ENCODE data around the gene N4BP3. TPM values are rescaled to one million over a fixed set of nuclear protein-coding genes. Genes with fewer than 3 reads are reported as not detected.

N4BP3 gene
- total RNA-seq, 4 donors from 2014 or later: 0.55 to 2.6 (median 1.2) TPM

DNA sequence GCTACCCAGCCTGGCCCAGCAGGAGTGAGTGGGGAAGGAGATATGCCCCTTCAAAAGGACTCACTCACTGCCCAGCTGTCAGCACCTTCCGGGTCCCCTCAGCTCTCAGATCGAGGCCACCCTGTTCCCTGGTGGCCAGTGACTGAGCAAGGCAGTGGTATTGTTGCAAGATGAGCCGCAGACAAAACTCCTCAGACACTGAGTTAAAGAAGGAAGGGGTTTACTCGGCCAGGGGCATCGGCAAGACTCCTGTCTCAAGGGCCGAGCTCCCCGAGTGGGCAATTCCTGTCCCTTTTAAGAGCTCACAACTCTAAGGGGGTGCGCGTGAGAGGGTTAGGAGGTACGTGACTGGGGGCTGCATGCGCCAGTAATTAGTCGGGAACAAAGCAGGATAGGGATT, 9.7 kb upstream of the N4BP3 start:
- DNase-seq: no peak
- H3K4me3 ChIP-seq: no peak overlapping the region
- H3K4me1 ChIP-seq: peaks cover 0 to 19% (median 8%) of the 10 kb centered on the region in 4 donors
- WGBS, 2 donors (ENCODE audit: low coverage in 1 of 2): 79 to 85% methylated on average over 5 to 11 of the region's 12 CpGs
- TF ChIP-seq POLR2AphosphoS5 (IDR thresholded peaks at IDR 0.05) (no peak), EP300 (IDR thresholded peaks at IDR 0.05; ENCODE audit: low read depth) (no peak), POLR2A (IDR thresholded peaks at IDR 0.05) (no peak)
- TF ChIP-seq, protein P1, sequence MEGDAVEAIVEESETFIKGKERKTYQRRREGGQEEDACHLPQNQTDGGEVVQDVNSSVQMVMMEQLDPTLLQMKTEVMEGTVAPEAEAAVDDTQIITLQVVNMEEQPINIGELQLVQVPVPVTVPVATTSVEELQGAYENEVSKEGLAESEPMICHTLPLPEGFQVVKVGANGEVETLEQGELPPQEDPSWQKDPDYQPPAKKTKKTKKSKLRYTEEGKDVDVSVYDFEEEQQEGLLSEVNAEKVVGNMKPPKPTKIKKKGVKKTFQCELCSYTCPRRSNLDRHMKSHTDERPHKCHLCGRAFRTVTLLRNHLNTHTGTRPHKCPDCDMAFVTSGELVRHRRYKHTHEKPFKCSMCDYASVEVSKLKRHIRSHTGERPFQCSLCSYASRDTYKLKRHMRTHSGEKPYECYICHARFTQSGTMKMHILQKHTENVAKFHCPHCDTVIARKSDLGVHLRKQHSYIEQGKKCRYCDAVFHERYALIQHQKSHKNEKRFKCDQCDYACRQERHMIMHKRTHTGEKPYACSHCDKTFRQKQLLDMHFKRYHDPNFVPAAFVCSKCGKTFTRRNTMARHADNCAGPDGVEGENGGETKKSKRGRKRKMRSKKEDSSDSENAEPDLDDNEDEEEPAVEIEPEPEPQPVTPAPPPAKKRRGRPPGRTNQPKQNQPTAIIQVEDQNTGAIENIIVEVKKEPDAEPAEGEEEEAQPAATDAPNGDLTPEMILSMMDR (IDR thresholded peaks at IDR 0.05): no peak
- in situ Hi-C loops (cut with MboI; ENCODE audit: low pct_ligation_motif_present in 1 of 4, low pct_unique_long_range_greater_than_20kb in 1 of 4, low sequenced_read_pairs in 3 of 4) (no loop called here), intact Hi-C loops (cut with DNase I; ENCODE audit: low total_unique reads) (no loop called here)
- no peak overlapping the region for H3K27ac ChIP-seq
- H3K27me3 ChIP-seq: no peaks in the 10 kb centered on the region
- no peaks in the 10 kb centered on the region for H3K9me3 ChIP-seq
- H3K36me3 ChIP-seq: no peaks in the 10 kb centered on the region

DNA sequence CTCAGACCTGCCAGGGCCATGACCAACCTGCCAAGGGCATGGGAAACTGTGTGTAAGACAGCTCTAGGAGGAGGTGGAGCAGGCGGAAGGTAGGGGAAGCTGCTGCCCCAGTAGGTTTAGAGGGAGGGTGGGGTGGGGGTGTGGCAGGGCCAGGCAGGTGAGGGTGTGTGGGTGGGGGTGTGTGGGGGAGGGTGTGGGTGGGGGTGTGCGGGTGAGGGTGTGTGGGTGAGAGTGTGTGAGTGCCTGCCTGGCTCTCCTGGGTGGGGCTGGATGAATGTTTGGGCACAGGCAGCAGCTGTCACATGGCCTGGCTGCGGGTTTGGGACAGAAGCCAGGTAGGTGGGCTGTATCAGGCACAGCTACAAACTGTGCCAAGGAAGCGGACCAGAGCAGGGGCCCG, 8.8 kb upstream of the N4BP3 start:
- in situ Hi-C loops (cut with MboI; ENCODE audit: low pct_ligation_motif_present in 1 of 4, low pct_unique_long_range_greater_than_20kb in 1 of 4, low sequenced_read_pairs in 3 of 4): no loop called here
- H3K36me3 ChIP-seq: no peaks in the 10 kb centered on the region
- WGBS, 2 donors (ENCODE audit: low coverage in 1 of 2): 31 to 42% methylated on average over 2 to 4 of the region's 5 CpGs
- peaks cover 0 to 26% (median 10%) of the 10 kb centered on the region in 4 donors for H3K4me1 ChIP-seq
- TF ChIP-seq POLR2AphosphoS5 (IDR thresholded peaks at IDR 0.05): no peak
- no peak for TF ChIP-seq POLR2A (IDR thresholded peaks at IDR 0.05)
- TF ChIP-seq EP300 (IDR thresholded peaks at IDR 0.05; ENCODE audit: low read depth): no peak
- TF ChIP-seq, protein P1 (IDR thresholded peaks at IDR 0.05): no peak
- H3K27me3 ChIP-seq: no peaks in the 10 kb centered on the region
- peak overlapping the region in 3 of 4 donors; percentile 38 to 53 (median 42) for H3K27ac ChIP-seq
- no peaks in the 10 kb centered on the region for H3K9me3 ChIP-seq
- H3K4me3 ChIP-seq: no peak overlapping the region
- DNase-seq: peak; percentile 78
- intact Hi-C loops (cut with DNase I; ENCODE audit: low total_unique reads): no loop called here

DNA sequence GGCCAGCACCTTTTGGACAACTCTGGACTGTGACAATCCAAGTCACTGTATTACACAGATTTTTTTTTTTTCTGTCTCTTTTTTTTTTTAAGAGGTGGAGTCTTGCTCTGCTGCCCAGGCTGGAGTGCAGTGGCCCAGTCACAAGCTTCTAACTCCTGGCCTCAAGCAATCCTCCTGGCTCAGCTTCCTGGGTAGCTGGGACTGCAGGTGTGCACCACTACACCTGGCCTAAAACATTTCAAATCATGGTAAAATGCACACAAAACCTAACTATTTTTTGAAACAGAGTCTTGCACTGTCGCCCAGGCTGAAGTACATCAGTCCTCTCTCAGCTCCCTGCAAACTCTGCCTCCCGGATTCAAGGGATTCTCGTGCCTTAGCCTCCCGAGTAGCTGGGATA, 7.2 kb upstream of the N4BP3 start:
- TF ChIP-seq, protein P1 (IDR thresholded peaks at IDR 0.05): no peak
- no peak for TF ChIP-seq POLR2A (IDR thresholded peaks at IDR 0.05)
- TF ChIP-seq EP300 (IDR thresholded peaks at IDR 0.05; ENCODE audit: low read depth): no peak
- no peak for TF ChIP-seq POLR2AphosphoS5 (IDR thresholded peaks at IDR 0.05)
- H3K4me1 ChIP-seq: peaks cover 0 to 26% (median 10%) of the 10 kb centered on the region in 4 donors
- intact Hi-C loops (cut with DNase I; ENCODE audit: low total_unique reads): no loop called here
- H3K9me3 ChIP-seq: no peaks in the 10 kb centered on the region
- no peak overlapping the region for H3K4me3 ChIP-seq
- in situ Hi-C loops (cut with MboI; ENCODE audit: low pct_ligation_motif_present in 1 of 4, low pct_unique_long_range_greater_than_20kb in 1 of 4, low sequenced_read_pairs in 3 of 4): no loop called here
- no peak overlapping the region for H3K27ac ChIP-seq
- H3K36me3 ChIP-seq: no peaks in the 10 kb centered on the region
- no peak for DNase-seq
- WGBS, 2 donors (ENCODE audit: low coverage in 1 of 2): 63 to 75% methylated on average over 4 of the region's 4 CpGs
- H3K27me3 ChIP-seq: no peaks in the 10 kb centered on the region

DNA sequence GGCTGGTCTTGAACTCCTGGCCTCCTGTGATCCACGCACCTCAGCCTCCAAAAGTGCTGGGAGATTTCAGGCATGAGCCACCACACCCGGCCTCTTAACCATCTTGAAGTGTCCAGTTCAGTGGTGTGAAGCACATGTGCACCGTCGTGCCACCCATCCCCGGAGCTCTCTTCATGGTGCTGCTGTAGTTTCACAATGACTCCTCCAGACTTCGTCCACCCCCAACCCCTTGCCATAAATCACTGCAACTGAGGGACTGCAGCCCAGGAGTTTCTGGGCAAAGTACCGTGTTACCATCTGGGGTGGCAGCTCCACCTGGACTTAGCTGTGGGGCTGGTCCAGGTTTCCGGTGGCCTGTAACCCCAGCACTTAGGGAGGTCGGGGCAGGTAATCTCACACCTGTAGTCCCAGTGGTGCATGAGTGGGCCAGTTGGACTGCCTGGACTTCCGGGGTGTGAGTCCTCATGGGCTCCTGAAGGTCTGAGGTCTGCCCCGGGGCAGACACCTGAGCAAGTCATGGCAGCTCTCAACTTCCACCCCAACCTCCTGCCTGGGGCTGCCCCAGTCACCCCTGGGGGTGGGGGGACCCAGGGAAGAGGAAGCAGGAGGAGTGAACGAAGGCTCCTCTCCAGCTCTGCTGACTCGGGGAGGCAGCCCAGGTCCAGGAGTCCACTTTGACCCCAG, 6.6 kb upstream of the N4BP3 start:
- intact Hi-C loops (cut with DNase I; ENCODE audit: low total_unique reads): no loop called here
- H3K4me3 ChIP-seq: no peak overlapping the region
- 67 to 86% methylated on average over 5 to 12 of the region's 13 CpGs for WGBS, 2 donors (ENCODE audit: low coverage in 1 of 2)

More for the DNA sequence above, 6.6 kb upstream of the N4BP3 start:
- TF ChIP-seq POLR2AphosphoS5 (IDR thresholded peaks at IDR 0.05): no peak
- no peak for TF ChIP-seq POLR2A (IDR thresholded peaks at IDR 0.05)
- TF ChIP-seq EP300 (IDR thresholded peaks at IDR 0.05; ENCODE audit: low read depth): no peak
- TF ChIP-seq, protein P1 (IDR thresholded peaks at IDR 0.05): no peak
- no peak for DNase-seq
- in situ Hi-C loops (cut with MboI; ENCODE audit: low pct_ligation_motif_present in 1 of 4, low pct_unique_long_range_greater_than_20kb in 1 of 4, low sequenced_read_pairs in 3 of 4): no loop called here
- Histone ChIP-seq H3K36me3 (no peaks in the 10 kb centered on the region), H3K27me3 (peaks cover 3% of the 10 kb centered on the region), H3K4me1 (peaks cover 0 to 26% (median 10%) of the 10 kb centered on the region in 4 donors), H3K27ac (no peak overlapping the region), H3K9me3 (no peaks in the 10 kb centered on the region)

Measured in transverse colon (tissue), 4 donors.